Stimulated activated naive B cell treated with anti-CD40 and anti-IgM and Interleukin-4, amounts not matched to agents 10 μg/mL and 1 μg/mL and 100 μg/mL, for 72 hours (primary cell): ENCODE data around the gene KCP.

Experiments
- ATAC-seq, 2 donors: fragments of 150-1000 bp; cut with Tn5 transposase; replicated peaks; 2 replicates each; pipeline ENCODE4 v1.10.0; 2021; ENCODE audit warnings: moderate library complexity in 1 of 2
- DNase-seq: peaks from one replicate; pipeline ENCODE4 v3.0.0; 2021
- H3K27ac Mint-ChIP-seq: one replicate; pipeline ENCODE4 v1.8.0; 2022; ENCODE audit warnings: mild to moderate bottlenecking, mixed read lengths
- H3K27me3 Mint-ChIP-seq, 2 donors: one replicate each; pipeline ENCODE4 v1.8.0; 2022; ENCODE audit warnings: mixed read lengths in 2 of 2
- H3K36me3 Mint-ChIP-seq, 2 donors: one replicate each; pipeline ENCODE4 v1.8.0; 2022; ENCODE audit warnings: mixed read lengths in 2 of 2, mild to moderate bottlenecking in 1 of 2
- H3K4me1 Mint-ChIP-seq, 2 donors: one replicate each; pipeline ENCODE4 v1.8.0; 2022; ENCODE audit warnings: mixed read lengths in 2 of 2, mild to moderate bottlenecking in 1 of 2
- H3K4me3 Mint-ChIP-seq, 2 donors: one replicate each; pipeline ENCODE4 v1.8.0; 2022; ENCODE audit warnings: mild to moderate bottlenecking in 2 of 2, mixed read lengths in 2 of 2, moderate library complexity in 1 of 2
- H3K9me3 Mint-ChIP-seq, 2 donors: one replicate each; pipeline ENCODE4 v1.8.0; 2022; ENCODE audit warnings: mixed read lengths in 2 of 2, mild to moderate bottlenecking in 1 of 2

KCP gene

GRCh38 chr7:128912281-128912680 lies 1.8 kb upstream of the KCP start:
- peaks cover 0 to 2% of the 10 kb centered on the region in 2 donors for H3K36me3 Mint-ChIP-seq
- H3K27me3 Mint-ChIP-seq: peaks cover 34 to 45% of the 10 kb centered on the region in 2 donors
- no peak overlapping the region for H3K4me3 Mint-ChIP-seq
- H3K27ac Mint-ChIP-seq: no peak overlapping the region
- ATAC-seq: no peak
- H3K4me1 Mint-ChIP-seq: peaks cover 36 to 56% of the 10 kb centered on the region in 2 donors
- no peak for DNase-seq
- H3K9me3 Mint-ChIP-seq: no peaks in the 10 kb centered on the region

GRCh38 chr7:128911423-128912031 lies 1.0 kb upstream of the KCP start:
- no peak for ATAC-seq
- Mint-ChIP-seq H3K27ac (no peak overlapping the region), H3K4me3 (no peak overlapping the region), H3K27me3 (peaks cover 38 to 39% of the 10 kb centered on the region in 2 donors), H3K9me3 (no peaks in the 10 kb centered on the region), H3K4me1 (peaks cover 34 to 56% of the 10 kb centered on the region in 2 donors), H3K36me3 (peaks cover 0 to 2% of the 10 kb centered on the region in 2 donors)
- no peak for DNase-seq

GRCh38 chr7:128909625-128910568 lies 612 bp downstream of the KCP start:
- peaks cover 35 to 63% of the 10 kb centered on the region in 2 donors for H3K4me1 Mint-ChIP-seq
- H3K27ac Mint-ChIP-seq: no peak overlapping the region
- peaks cover 43 to 44% of the 10 kb centered on the region in 2 donors for H3K27me3 Mint-ChIP-seq
- no peaks in the 10 kb centered on the region for H3K9me3 Mint-ChIP-seq
- peaks cover 0 to 5% of the 10 kb centered on the region in 2 donors for H3K36me3 Mint-ChIP-seq
- peak overlapping the region; percentile 71 to 74 for H3K4me3 Mint-ChIP-seq
- DNase-seq (no peak), ATAC-seq (no peak)

- H3K27me3 Mint-ChIP-seq: peaks cover 43 to 44% of the 10 kb centered on the region in 2 donors
- H3K27ac Mint-ChIP-seq: no peak overlapping the region
- DNase-seq: no peak
- H3K4me1 Mint-ChIP-seq: peaks cover 34 to 64% of the 10 kb centered on the region in 2 donors
- no peaks in the 10 kb centered on the region for H3K9me3 Mint-ChIP-seq
- no peak for ATAC-seq
- H3K36me3 Mint-ChIP-seq: peaks cover 0 to 5% of the 10 kb centered on the region in 2 donors
- no peak overlapping the region for H3K4me3 Mint-ChIP-seq
Measured at GRCh38 chr7:128908750-128909624, 1.5 kb downstream of the KCP start.

GRCh38 chr7:128906766-128907559 lies 3.5 kb downstream of the KCP start:
- H3K4me1 Mint-ChIP-seq: peaks cover 28 to 59% of the 10 kb centered on the region in 2 donors
- no peak overlapping the region for H3K27ac Mint-ChIP-seq
- H3K36me3 Mint-ChIP-seq: peaks cover 0 to 5% of the 10 kb centered on the region in 2 donors
- H3K4me3 Mint-ChIP-seq: no peak overlapping the region
- H3K9me3 Mint-ChIP-seq: no peaks in the 10 kb centered on the region
- H3K27me3 Mint-ChIP-seq: peaks cover 50 to 56% of the 10 kb centered on the region in 2 donors
- ATAC-seq (no peak), DNase-seq (no peak)

- no peak overlapping the region for H3K4me3 Mint-ChIP-seq
- no peaks in the 10 kb centered on the region for H3K9me3 Mint-ChIP-seq
- peaks cover 0 to 5% of the 10 kb centered on the region in 2 donors for H3K36me3 Mint-ChIP-seq
- H3K27me3 Mint-ChIP-seq: peaks cover 50 to 57% of the 10 kb centered on the region in 2 donors
- ATAC-seq (no peak), DNase-seq (no peak)
- H3K4me1 Mint-ChIP-seq: peaks cover 21 to 51% of the 10 kb centered on the region in 2 donors
- peak overlapping the region; percentile 62 for H3K27ac Mint-ChIP-seq
Measured at GRCh38 chr7:128906001-128906765, 4.3 kb downstream of the KCP start.

- H3K9me3 Mint-ChIP-seq: no peaks in the 10 kb centered on the region
- DNase-seq (no peak), ATAC-seq (peak; percentile 84 to 88)
- peaks cover 13 to 35% of the 10 kb centered on the region in 2 donors for H3K4me1 Mint-ChIP-seq
- peak overlapping the region; percentile 80 for H3K27ac Mint-ChIP-seq
- no peak overlapping the region for H3K4me3 Mint-ChIP-seq
- H3K27me3 Mint-ChIP-seq: peaks cover 38 to 42% of the 10 kb centered on the region in 2 donors
- peaks cover 0 to 5% of the 10 kb centered on the region in 2 donors for H3K36me3 Mint-ChIP-seq
Measured at GRCh38 chr7:128904381-128905197, 5.9 kb downstream of the KCP start.

GRCh38 chr7:128903621-128904361 lies 6.7 kb downstream of the KCP start:
- H3K27ac Mint-ChIP-seq: no peak overlapping the region
- H3K4me1 Mint-ChIP-seq: peaks cover 11 to 27% of the 10 kb centered on the region in 2 donors
- ATAC-seq (no peak), DNase-seq (no peak)
- peaks cover 30 to 34% of the 10 kb centered on the region in 2 donors for H3K27me3 Mint-ChIP-seq
- peaks cover 0 to 5% of the 10 kb centered on the region in 2 donors for H3K36me3 Mint-ChIP-seq
- H3K9me3 Mint-ChIP-seq: no peaks in the 10 kb centered on the region
- no peak overlapping the region for H3K4me3 Mint-ChIP-seq

- ATAC-seq (no peak), DNase-seq (no peak)
- Mint-ChIP-seq H3K9me3 (peaks cover 2 to 5% of the 10 kb centered on the region in 2 donors), H3K36me3 (peaks cover 4 to 8% of the 10 kb centered on the region in 2 donors), H3K4me3 (no peak overlapping the region), H3K27me3 (peaks cover 24 to 26% of the 10 kb centered on the region in 2 donors), H3K27ac (no peak overlapping the region), H3K4me1 (peaks cover 11 to 27% of the 10 kb centered on the region in 2 donors)
Measured at GRCh38 chr7:128902761-128903585, 7.5 kb downstream of the KCP start.

GRCh38 chr7:128900237-128900636 lies 10.3 kb downstream of the KCP start:
- Mint-ChIP-seq H3K9me3 (peaks cover 2 to 5% of the 10 kb centered on the region in 2 donors), H3K4me3 (no peak overlapping the region), H3K27ac (no peak overlapping the region), H3K27me3 (peaks cover 11 to 22% of the 10 kb centered on the region in 2 donors), H3K36me3 (peaks cover 4% of the 10 kb centered on the region in 2 donors), H3K4me1 (peaks cover 6 to 17% of the 10 kb centered on the region in 2 donors)
- ATAC-seq (no peak), DNase-seq (no peak)

- Mint-ChIP-seq H3K4me3 (no peak overlapping the region), H3K4me1 (peaks cover 2 to 9% of the 10 kb centered on the region in 2 donors), H3K27me3 (peaks cover 11 to 22% of the 10 kb centered on the region in 2 donors), H3K36me3 (peaks cover 4% of the 10 kb centered on the region in 2 donors), H3K9me3 (peaks cover 2 to 5% of the 10 kb centered on the region in 2 donors), H3K27ac (no peak overlapping the region)
- ATAC-seq (no peak), DNase-seq (no peak)
Measured at GRCh38 chr7:128899392-128899791, 11.1 kb downstream of the KCP start.
